Astrocyte (in vitro differentiated cells and primary cell): ENCODE data around the gene RPL3. TPM values are rescaled to one million over a fixed set of nuclear protein-coding genes. Genes with fewer than 3 reads are reported as not detected.

Experiments used
- DNase-seq: peaks from one replicate; pipeline ENCODE4 v3.0.0-alpha.2; 2010; ENCODE audit warnings: low read depth
- FAIRE-seq: peaks from 2 replicates; lab custom pipeline; 2011; peaks lifted over from hg19 to GRCh38; lab: Jason Lieb, UNC
- H2AFZ ChIP-seq: 2 replicates; pipeline ENCODE4 v1.6.0; 2012; ENCODE audit warnings: low read depth, low read length, inconsistent platforms
- H3K27ac ChIP-seq: 2 replicates; pipeline ENCODE4 v1.5.1; 2011; ENCODE audit warnings: low read depth, low read length, inconsistent platforms
- H3K27me3 ChIP-seq: 2 replicates; pipeline ENCODE4 v1.6.0; 2011; ENCODE audit warnings: low read length, inconsistent platforms; ENCODE audit not compliant: insufficient read depth
- H3K36me3 ChIP-seq: 2 replicates; pipeline ENCODE4 v1.5.1; 2011; ENCODE audit warnings: low read length, inconsistent platforms; ENCODE audit not compliant: insufficient read depth
- H3K4me1 ChIP-seq: 2 replicates; pipeline ENCODE4 v1.5.1; 2011; ENCODE audit warnings: low read length, inconsistent platforms; ENCODE audit not compliant: insufficient read depth
- H3K4me2 ChIP-seq: 2 replicates; pipeline ENCODE4 v1.6.0; 2012; ENCODE audit warnings: low read length, inconsistent platforms
- H3K4me3 ChIP-seq: 2 replicates; pipeline ENCODE4 v1.5.1; 2011; ENCODE audit warnings: low read depth, mild to moderate bottlenecking, low read length, inconsistent platforms; ENCODE audit not compliant: insufficient read depth
- H3K79me2 ChIP-seq: 2 replicates; pipeline ENCODE4 v1.6.0; 2012; ENCODE audit warnings: mild to moderate bottlenecking, low read length, inconsistent platforms; ENCODE audit not compliant: insufficient read depth
- H3K9ac ChIP-seq: 2 replicates; pipeline ENCODE4 v1.6.0; 2012; ENCODE audit warnings: mild to moderate bottlenecking, low read length, inconsistent platforms
- H3K9me3 ChIP-seq: 2 replicates; pipeline ENCODE4 v1.5.1; 2012; ENCODE audit warnings: low read depth, mild to moderate bottlenecking, low read length, inconsistent platforms; ENCODE audit not compliant: insufficient read depth
- H4K20me1 ChIP-seq: 2 replicates; pipeline ENCODE4 v1.6.0; 2012; ENCODE audit warnings: low read length, inconsistent platforms; ENCODE audit not compliant: insufficient read depth
- H3K27ac Mint-ChIP-seq: one replicate; pipeline ENCODE4 v1.8.0; 2021; ENCODE audit warnings: mild to moderate bottlenecking, mixed read lengths; ENCODE audit not compliant: unreplicated experiment
- H3K27me3 Mint-ChIP-seq: one replicate; pipeline ENCODE4 v1.8.0; 2021; ENCODE audit warnings: low read depth, mixed read lengths; ENCODE audit not compliant: unreplicated experiment
- H3K36me3 Mint-ChIP-seq: one replicate; pipeline ENCODE4 v1.8.0; 2021; ENCODE audit warnings: low read depth, mixed read lengths; ENCODE audit not compliant: unreplicated experiment
- H3K4me1 Mint-ChIP-seq: one replicate; pipeline ENCODE4 v1.8.0; 2021; ENCODE audit warnings: low read depth, mixed read lengths; ENCODE audit not compliant: unreplicated experiment
- H3K4me3 Mint-ChIP-seq: one replicate; pipeline ENCODE4 v1.8.0; 2021; ENCODE audit warnings: mild to moderate bottlenecking, moderate library complexity, mixed read lengths; ENCODE audit not compliant: unreplicated experiment
- H3K9me3 Mint-ChIP-seq: one replicate; pipeline ENCODE4 v1.8.0; 2021; ENCODE audit warnings: mild to moderate bottlenecking, mixed read lengths; ENCODE audit not compliant: unreplicated experiment
- EZH2 ChIP-seq: IDR thresholded peaks from 2 replicates; pipeline ENCODE4 v1.6.1; 2012; ENCODE audit warnings: mild to moderate bottlenecking, low read length, inconsistent platforms; ENCODE audit not compliant: insufficient read depth
- total RNA-seq: library from RNA; stranded (reverse); gene quantifications from 2 replicates; pipeline ENCODE4 v1.2.1, GENCODE V29; 2021
- TF ChIP-seq, protein P1 (sequence below): IDR thresholded peaks from 2 replicates; pipeline ENCODE4 v1.5.1; 2011; ENCODE audit warnings: low read depth, mild to moderate bottlenecking, inconsistent platforms, low read length, moderate library complexity; ENCODE audit not compliant: insufficient read depth

RPL3 gene
- total RNA-seq, 1 donor from 2014 or later, result 1,182 TPM

DNA sequence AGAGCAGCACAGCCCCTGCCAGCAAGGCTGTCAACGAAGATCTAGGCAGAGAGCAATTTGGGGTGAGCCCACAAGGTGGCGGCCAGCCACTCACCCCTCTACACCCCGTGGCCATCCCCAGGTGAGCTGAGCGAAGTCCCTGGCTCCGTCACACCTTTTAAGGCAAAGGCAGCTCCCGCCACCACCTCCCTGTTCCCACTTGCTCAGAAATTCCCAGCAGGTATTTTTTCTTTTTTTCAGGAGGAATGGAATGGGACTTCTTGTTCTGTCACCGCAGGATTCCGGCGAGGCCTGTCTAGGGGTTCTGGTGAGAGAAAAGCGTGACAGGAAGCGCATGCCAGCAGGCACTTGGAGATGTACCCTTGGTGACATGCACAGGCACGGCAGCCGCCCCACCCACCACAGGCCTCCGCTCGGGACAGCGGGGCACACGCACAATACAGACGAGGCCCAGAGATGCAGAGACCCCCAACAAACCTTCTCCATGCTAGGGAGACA lies 10.0 kb downstream of the RPL3 start:
- no peaks in the 10 kb centered on the region for H3K27me3 Mint-ChIP-seq
- peak overlapping the region; percentile 8 for H3K4me3 ChIP-seq
- H4K20me1 ChIP-seq, result peaks cover 55% of the 10 kb centered on the region
- H3K9me3 ChIP-seq, result no peaks in the 10 kb centered on the region
- peak overlapping the region; percentile 71 for H3K27ac ChIP-seq
- peaks cover 22% of the 10 kb centered on the region for H3K36me3 Mint-ChIP-seq
- H3K4me2 ChIP-seq, result peak overlapping the region; percentile 77
- H3K27ac Mint-ChIP-seq, result peak overlapping the region; percentile 98
- DNase-seq (no peak), FAIRE-seq (no peak)
- no peaks in the 10 kb centered on the region for H3K27me3 ChIP-seq
- H3K4me3 Mint-ChIP-seq, result peak overlapping the region; percentile 50
- peaks cover 26% of the 10 kb centered on the region for H3K79me2 ChIP-seq
- H2AFZ ChIP-seq, result no peak overlapping the region
- peaks cover 40% of the 10 kb centered on the region for H3K4me1 Mint-ChIP-seq
- peaks cover 43% of the 10 kb centered on the region for H3K4me1 ChIP-seq
- peak overlapping the region; percentile 53 for H3K9ac ChIP-seq
- H3K36me3 ChIP-seq, result peaks cover 30% of the 10 kb centered on the region
- no peak for TF ChIP-seq EZH2
- TF ChIP-seq, protein P1, sequence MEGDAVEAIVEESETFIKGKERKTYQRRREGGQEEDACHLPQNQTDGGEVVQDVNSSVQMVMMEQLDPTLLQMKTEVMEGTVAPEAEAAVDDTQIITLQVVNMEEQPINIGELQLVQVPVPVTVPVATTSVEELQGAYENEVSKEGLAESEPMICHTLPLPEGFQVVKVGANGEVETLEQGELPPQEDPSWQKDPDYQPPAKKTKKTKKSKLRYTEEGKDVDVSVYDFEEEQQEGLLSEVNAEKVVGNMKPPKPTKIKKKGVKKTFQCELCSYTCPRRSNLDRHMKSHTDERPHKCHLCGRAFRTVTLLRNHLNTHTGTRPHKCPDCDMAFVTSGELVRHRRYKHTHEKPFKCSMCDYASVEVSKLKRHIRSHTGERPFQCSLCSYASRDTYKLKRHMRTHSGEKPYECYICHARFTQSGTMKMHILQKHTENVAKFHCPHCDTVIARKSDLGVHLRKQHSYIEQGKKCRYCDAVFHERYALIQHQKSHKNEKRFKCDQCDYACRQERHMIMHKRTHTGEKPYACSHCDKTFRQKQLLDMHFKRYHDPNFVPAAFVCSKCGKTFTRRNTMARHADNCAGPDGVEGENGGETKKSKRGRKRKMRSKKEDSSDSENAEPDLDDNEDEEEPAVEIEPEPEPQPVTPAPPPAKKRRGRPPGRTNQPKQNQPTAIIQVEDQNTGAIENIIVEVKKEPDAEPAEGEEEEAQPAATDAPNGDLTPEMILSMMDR, result peak; percentile 12
- no peaks in the 10 kb centered on the region for H3K9me3 Mint-ChIP-seq

- Histone ChIP-seq H3K4me3 (peak overlapping the region; percentile 37), H3K9ac (peak overlapping the region; percentile 53), H4K20me1 (peaks cover 48% of the 10 kb centered on the region), H3K79me2 (peaks cover 20% of the 10 kb centered on the region), H3K36me3 (peaks cover 24% of the 10 kb centered on the region), H3K4me1 (peaks cover 39% of the 10 kb centered on the region), H3K4me2 (peak overlapping the region; percentile 77), H2AFZ (no peak overlapping the region), H3K27me3 (no peaks in the 10 kb centered on the region), H3K9me3 (no peaks in the 10 kb centered on the region), H3K27ac (peak overlapping the region; percentile 71)
- peaks cover 19% of the 10 kb centered on the region for H3K36me3 Mint-ChIP-seq
- no peaks in the 10 kb centered on the region for H3K27me3 Mint-ChIP-seq
- FAIRE-seq (peak; percentile 98), DNase-seq (peak; percentile 86)
- peaks cover 36% of the 10 kb centered on the region for H3K4me1 Mint-ChIP-seq
- peak overlapping the region; percentile 98 for H3K27ac Mint-ChIP-seq
- H3K4me3 Mint-ChIP-seq, result peak overlapping the region; percentile 50
- H3K9me3 Mint-ChIP-seq, result no peaks in the 10 kb centered on the region
- TF ChIP-seq, protein P1, result peak; percentile 3
- TF ChIP-seq EZH2, result no peak
Measured at GRCh38 chr22:39308614-39309363, 10.6 kb downstream of the RPL3 start.
